Transverse colon (tissue), 4 donors: ENCODE data around the gene CHTF18. TPM values are rescaled to one million over a fixed set of nuclear protein-coding genes. Genes with fewer than 3 reads are reported as not detected.

Source experiments
- DNase-seq: peaks from one replicate; pipeline ENCODE4 v3.0.0-alpha.2; 2019
- H3K27ac ChIP-seq, 4 donors: fragments of 200-600 bp; sonication (generic); 2 replicates each; pipeline ENCODE4 v1.5.1; 2016 to 2018; ENCODE audit warnings: inconsistent platforms in 4 of 4
- H3K27me3 ChIP-seq: fragments of 200-600 bp; sonication (generic); 2 replicates; pipeline ENCODE4 v1.5.1; 2017; ENCODE audit warnings: inconsistent platforms
- H3K36me3 ChIP-seq, 4 donors: fragments of 200-600 bp; sonication (generic); 2 replicates each; pipeline ENCODE4 v1.5.1; 2017 to 2019; ENCODE audit warnings: inconsistent platforms in 4 of 4
- H3K4me1 ChIP-seq, 4 donors: fragments of 200-600 bp; sonication (generic); 2 replicates each; pipeline ENCODE4 v1.5.1; 2017 to 2020; ENCODE audit warnings: inconsistent platforms in 4 of 4
- H3K4me3 ChIP-seq, 4 donors: fragments of 200-600 bp; sonication (generic); 1 replicate in 1 of 4; 2 replicates in 3 of 4; pipeline versions ENCODE4 v1.5.1 to v1.6.1; 2017 to 2019; ENCODE audit warnings: inconsistent platforms in 4 of 4
- H3K9me3 ChIP-seq, 2 donors: fragments of 200-600 bp; sonication (generic); 2 replicates each; pipeline ENCODE4 v1.5.1; 2017 to 2019; ENCODE audit warnings: inconsistent platforms in 2 of 2
- EP300 ChIP-seq: sonication (generic); formaldehyde crosslinking; IDR thresholded peaks from one replicate; pipeline ENCODE4 v1.6.1; 2017; ENCODE audit warnings: antibody characterized with exemption, low read depth
- POLR2A ChIP-seq: fragments of 450-650 bp; IDR thresholded peaks from one replicate; pipeline ENCODE4 v1.6.1; 2016; ENCODE audit warnings: antibody characterized with exemption, mild to moderate bottlenecking, moderate library complexity
- POLR2AphosphoS5 ChIP-seq, 3 donors: sonication (generic); formaldehyde crosslinking; IDR thresholded peaks; one replicate each; pipeline ENCODE4 v1.6.1; 2016; ENCODE audit warnings: antibody characterized with exemption in 3 of 3
- WGBS, 2 donors: methylation state at CpG; one replicate each; pipeline ENCODE4 v1.1.5; 2018; ENCODE audit warnings: low coverage in 1 of 2; 5-methylcytosine and 5-hydroxymethylcytosine counted together
- in situ Hi-C, 4 donors: fragments of 200-750 bp; cut with MboI; loops; one replicate each; pipeline versions ENCODE4 v1.15.0 to v1.15.1; 2017; ENCODE audit warnings: low sequenced_read_pairs in 3 of 4, low pct_ligation_motif_present in 1 of 4, low pct_unique_long_range_greater_than_20kb in 1 of 4
- intact Hi-C: fragments of 100-400 bp; cut with DNase I; formaldehyde crosslinking; loops from one replicate; pipeline ENCODE4 v1.15.1; 2023; ENCODE audit warnings: low total_unique reads
- total RNA-seq, 4 donors: library from RNA; depleted of rRNA; stranded (reverse); fragments of >200 nt; gene quantifications; one replicate each; pipeline ENCODE4 v1.1.0, GENCODE V29; 2016
- TF ChIP-seq, protein P1 (sequence below), 5 experiments: fragments of 200-600 bp in 3 of 5; fragments of 450-650 bp in 2 of 5; sonication (generic) in 3 of 5; IDR thresholded peaks; 1 replicate in 2 of 5; 2 replicates in 3 of 5; pipeline ENCODE4 v1.5.1; 2016 to 2017; ENCODE audit warnings: antibody characterized with exemption in 5 of 5, inconsistent platforms in 3 of 5, mild to moderate bottlenecking in 2 of 5, moderate library complexity in 1 of 5

CHTF18 gene
- total RNA-seq, 4 donors from 2014 or later: 4.6 to 33.4 (median 12.9) TPM

DNA sequence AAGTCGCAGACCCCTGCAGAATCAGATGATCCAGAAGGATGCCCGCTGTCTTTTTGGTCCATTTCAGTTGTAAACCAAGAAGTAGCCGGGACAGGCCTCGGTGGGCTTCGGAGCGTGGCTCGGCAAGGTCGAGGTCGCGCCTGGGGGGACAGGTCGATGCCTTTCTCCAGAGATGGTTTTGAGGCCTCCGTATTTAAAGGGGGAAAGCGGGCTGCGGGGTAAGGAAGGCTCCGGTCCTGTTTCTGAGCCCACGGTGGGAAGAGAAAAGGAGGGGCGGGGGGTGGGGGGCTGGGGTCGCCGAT lies 19.6 kb downstream of the CHTF18 start:
- WGBS, 2 donors: 35 to 75% methylated on average over 4 to 19 of the region's 19 CpGs
- Histone ChIP-seq H3K9me3 (no peaks in the 10 kb centered on the region), H3K27ac (peak overlapping the region; percentile 93 to 97 (median 94)), H3K36me3 (no peaks in the 10 kb centered on the region), H3K4me1 (peaks cover 3 to 15% (median 10%) of the 10 kb centered on the region in 4 donors), H3K27me3 (peaks cover 30% of the 10 kb centered on the region), H3K4me3 (peak overlapping the region; percentile 53 to 98 (median 68))
- DNase-seq: no peak
- intact Hi-C loops (loop anchor here (5.0 kb wide), 1 partner anchor 249 kb away; no protein-coding TSS in a partner anchor), in situ Hi-C loops (loop anchor here in 2 of 4 donors (25.0 kb wide), 1 partner anchor 254 kb away; the partner anchor contains the start of gene SSTR5 (in 2 of the 2))
- no peak for TF ChIP-seq EP300
- TF ChIP-seq, protein P1, sequence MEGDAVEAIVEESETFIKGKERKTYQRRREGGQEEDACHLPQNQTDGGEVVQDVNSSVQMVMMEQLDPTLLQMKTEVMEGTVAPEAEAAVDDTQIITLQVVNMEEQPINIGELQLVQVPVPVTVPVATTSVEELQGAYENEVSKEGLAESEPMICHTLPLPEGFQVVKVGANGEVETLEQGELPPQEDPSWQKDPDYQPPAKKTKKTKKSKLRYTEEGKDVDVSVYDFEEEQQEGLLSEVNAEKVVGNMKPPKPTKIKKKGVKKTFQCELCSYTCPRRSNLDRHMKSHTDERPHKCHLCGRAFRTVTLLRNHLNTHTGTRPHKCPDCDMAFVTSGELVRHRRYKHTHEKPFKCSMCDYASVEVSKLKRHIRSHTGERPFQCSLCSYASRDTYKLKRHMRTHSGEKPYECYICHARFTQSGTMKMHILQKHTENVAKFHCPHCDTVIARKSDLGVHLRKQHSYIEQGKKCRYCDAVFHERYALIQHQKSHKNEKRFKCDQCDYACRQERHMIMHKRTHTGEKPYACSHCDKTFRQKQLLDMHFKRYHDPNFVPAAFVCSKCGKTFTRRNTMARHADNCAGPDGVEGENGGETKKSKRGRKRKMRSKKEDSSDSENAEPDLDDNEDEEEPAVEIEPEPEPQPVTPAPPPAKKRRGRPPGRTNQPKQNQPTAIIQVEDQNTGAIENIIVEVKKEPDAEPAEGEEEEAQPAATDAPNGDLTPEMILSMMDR (IDR thresholded peaks at IDR 0.05): no peak
- no peak for TF ChIP-seq POLR2A
- TF ChIP-seq POLR2AphosphoS5 (IDR thresholded peaks at IDR 0.05): no peak

DNA sequence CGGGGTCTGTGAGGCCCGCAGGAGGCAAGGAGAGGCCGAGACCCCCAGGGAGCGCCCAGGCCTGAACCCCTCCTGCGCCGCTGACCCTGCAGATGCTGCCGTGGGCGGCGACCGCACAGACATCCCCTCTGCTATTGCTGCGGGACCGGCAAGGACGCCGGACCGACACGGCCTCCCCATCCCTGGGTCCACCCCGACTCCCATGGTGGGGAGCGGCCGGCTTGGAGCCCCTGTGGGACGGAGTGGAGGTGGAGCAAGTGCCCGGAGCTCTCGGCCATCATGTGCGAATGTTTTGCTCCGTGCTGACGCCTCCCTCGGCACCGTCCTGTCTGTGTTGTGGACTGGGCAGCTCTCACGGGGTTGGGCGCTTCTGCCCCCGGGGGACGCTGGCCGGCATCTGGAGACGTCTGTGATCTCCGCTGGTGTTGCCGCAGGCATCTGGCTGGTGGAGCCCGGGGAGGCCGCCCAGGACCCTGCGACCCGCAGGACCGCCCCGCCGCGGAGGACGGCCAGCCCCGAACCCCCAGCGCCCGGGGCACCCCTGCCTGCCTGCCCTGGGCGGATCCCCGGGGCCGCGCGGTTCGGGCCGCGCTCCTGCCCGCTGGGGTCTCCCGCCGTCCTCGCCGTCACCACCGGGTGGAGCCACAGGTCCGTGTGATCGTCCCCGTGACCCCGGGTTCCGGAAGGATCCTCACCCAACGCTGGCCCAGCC lies 24.9 kb downstream of the CHTF18 start:
- Histone ChIP-seq H3K27me3 (peaks cover 65% of the 10 kb centered on the region), H3K4me3 (no peak overlapping the region), H3K4me1 (peaks cover 3 to 10% (median 4%) of the 10 kb centered on the region in 4 donors), H3K9me3 (no peaks in the 10 kb centered on the region), H3K36me3 (no peaks in the 10 kb centered on the region), H3K27ac (no peak overlapping the region)
- in situ Hi-C loops: loop anchor here in 2 of 4 donors (25.0 kb wide), 1 partner anchor 249 kb away; the partner anchor contains the start of gene SSTR5 (in 2 of the 2)
- WGBS, 2 donors: 23% methylated on average over 50 of the region's 67 CpGs; no CpG with 5 or more reads in 1 of the 2 donors
- DNase-seq: peak; percentile 37
- intact Hi-C loops: no loop called here
- TF ChIP-seq POLR2A (no peak), POLR2AphosphoS5 (IDR thresholded peaks at IDR 0.05) (no peak), EP300 (no peak)
- TF ChIP-seq, protein P1 (IDR thresholded peaks at IDR 0.05): peak; percentile 32 to 58 (median 45)

DNA sequence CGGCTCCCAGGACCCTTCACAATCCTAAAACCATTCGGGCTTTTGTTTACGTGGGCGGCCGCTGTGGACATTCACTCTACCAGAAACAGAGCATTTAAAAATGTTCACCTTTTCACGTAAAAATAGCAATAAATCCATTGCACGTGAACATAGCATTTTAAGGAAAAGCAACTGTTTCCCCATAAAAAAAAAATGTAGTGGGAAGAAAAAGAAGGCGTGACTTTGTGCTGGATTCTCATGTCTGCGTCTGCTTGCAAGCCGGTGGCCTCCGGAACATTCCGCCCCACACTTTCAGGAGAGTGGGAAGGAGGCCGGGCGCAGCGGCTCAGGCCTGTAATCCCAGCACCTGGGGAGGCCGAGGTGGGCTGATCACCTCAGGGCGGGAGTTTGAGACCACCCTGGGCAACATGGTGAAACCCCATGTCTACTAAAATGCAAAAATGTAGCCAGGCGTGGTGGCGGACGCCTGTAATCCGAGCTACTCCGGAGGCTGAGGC lies 25.5 kb downstream of the CHTF18 start:
- no peaks in the 10 kb centered on the region for H3K9me3 ChIP-seq
- H3K36me3 ChIP-seq: no peaks in the 10 kb centered on the region
- intact Hi-C loops: no loop called here
- H3K27me3 ChIP-seq: peaks cover 68% of the 10 kb centered on the region
- no peak overlapping the region for H3K27ac ChIP-seq
- H3K4me3 ChIP-seq: no peak overlapping the region
- 58% methylated on average over 22 of the region's 22 CpGs; no CpG with 5 or more reads in 1 of the 2 donors for WGBS, 2 donors
- no peak for DNase-seq
- H3K4me1 ChIP-seq: peaks cover 0 to 7% (median 1%) of the 10 kb centered on the region in 4 donors
- in situ Hi-C loops: loop anchor here in 2 of 4 donors (25.0 kb wide), 1 partner anchor 248 kb away; the partner anchor contains the start of gene SSTR5 (in 2 of the 2)
- TF ChIP-seq POLR2AphosphoS5 (IDR thresholded peaks at IDR 0.05) (no peak), POLR2A (no peak), EP300 (no peak)
- TF ChIP-seq, protein P1 (IDR thresholded peaks at IDR 0.05): no peak

DNA sequence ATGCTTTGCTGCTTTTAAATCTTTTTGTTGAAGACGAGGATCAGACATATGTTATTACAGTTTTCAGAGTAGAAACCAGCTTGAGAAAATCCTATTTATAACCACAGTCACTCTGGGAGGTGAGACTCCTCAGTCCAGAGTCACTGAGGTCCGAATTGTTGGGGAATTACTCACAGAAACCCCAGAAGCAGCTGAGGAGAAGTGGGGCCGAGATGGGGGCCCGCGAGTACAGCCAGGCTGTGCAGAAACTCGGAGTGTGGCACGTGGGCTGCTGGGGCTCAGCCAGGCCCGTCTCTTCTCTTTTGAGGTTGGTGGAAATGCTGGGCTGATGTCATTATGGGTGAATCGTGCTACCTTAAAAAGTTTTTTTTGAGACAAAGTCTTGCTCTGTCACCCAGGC lies 26.6 kb downstream of the CHTF18 start:
- Histone ChIP-seq H3K27ac (no peak overlapping the region), H3K27me3 (peaks cover 78% of the 10 kb centered on the region), H3K9me3 (no peaks in the 10 kb centered on the region), H3K4me1 (peaks cover 0 to 7% (median 1%) of the 10 kb centered on the region in 4 donors), H3K36me3 (no peaks in the 10 kb centered on the region), H3K4me3 (no peak overlapping the region)
- 65 to 67% methylated on average over 1 to 9 of the region's 9 CpGs for WGBS, 2 donors
- in situ Hi-C loops (loop anchor here in 2 of 4 donors (25.0 kb wide), 1 partner anchor 247 kb away; the partner anchor contains the start of gene SSTR5 (in 2 of the 2)), intact Hi-C loops (no loop called here)
- no peak for DNase-seq
- TF ChIP-seq EP300: no peak
- TF ChIP-seq POLR2AphosphoS5 (IDR thresholded peaks at IDR 0.05): no peak
- TF ChIP-seq, protein P1 (IDR thresholded peaks at IDR 0.05): no peak
- TF ChIP-seq POLR2A: no peak
